ENCODE measurements around the gene MX2.

DNA sequence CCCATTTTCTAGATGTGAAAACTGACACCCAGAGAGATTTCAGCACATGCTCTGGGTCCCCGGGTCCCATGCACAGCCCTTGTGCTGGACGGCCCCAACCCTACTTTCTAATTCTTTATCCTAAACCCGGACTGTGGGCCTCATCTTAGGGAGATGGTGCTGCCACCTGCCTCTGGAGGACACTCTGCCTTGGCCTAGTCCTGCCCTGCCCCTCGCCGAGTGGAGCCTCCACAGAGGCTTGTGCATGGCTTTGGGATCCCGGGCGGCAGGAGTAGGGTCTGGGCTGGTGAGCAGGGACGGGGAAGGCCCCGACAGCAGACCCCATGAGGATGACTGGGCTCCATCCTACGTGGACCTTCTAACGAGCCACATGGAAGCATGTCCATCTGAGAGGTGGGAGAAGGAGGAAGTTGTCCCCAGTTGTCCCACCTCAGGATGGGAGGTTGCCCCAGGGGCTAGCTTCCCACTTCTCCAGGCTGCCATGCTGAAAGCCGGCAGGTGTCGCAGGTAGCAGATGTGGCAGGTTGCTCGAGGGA lies 12.4 kb downstream of the MX2 start:
- TF ChIP-seq, protein P1, sequence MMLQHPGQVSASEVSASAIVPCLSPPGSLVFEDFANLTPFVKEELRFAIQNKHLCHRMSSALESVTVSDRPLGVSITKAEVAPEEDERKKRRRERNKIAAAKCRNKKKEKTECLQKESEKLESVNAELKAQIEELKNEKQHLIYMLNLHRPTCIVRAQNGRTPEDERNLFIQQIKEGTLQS (IDR thresholded peaks at IDR 0.05; ENCODE audit: insufficient read depth, low read depth, low read length): no peak
- no peak for TF ChIP-seq JUND (IDR thresholded peaks at IDR 0.05; ENCODE audit: low read length)
- no peak for TF ChIP-seq KDM5A (IDR thresholded peaks at IDR 0.05; ENCODE audit: low read length)
- no peak for TF ChIP-seq BACH1 (IDR thresholded peaks at IDR 0.05; ENCODE audit: low read length)
- TF ChIP-seq SP1 (IDR thresholded peaks at IDR 0.05; ENCODE audit: low read depth, low read length): no peak
- TF ChIP-seq CTCF (IDR thresholded peaks at IDR 0.05; ENCODE audit: control extremely low read depth in 1 of 3, insufficient read depth in 1 of 3, low read depth in 1 of 3, low read length in 3 of 3): no peak
- TF ChIP-seq YY1 (IDR thresholded peaks at IDR 0.05; ENCODE audit: low read depth, low read length): no peak
- no peak for TF ChIP-seq MAFK (IDR thresholded peaks at IDR 0.05; ENCODE audit: low read depth, low read length)
- no peak for TF ChIP-seq POLR2A (IDR thresholded peaks at IDR 0.05; ENCODE audit: control extremely low read depth in 1 of 2, low read depth in 2 of 2, low read length in 2 of 2)
- TF ChIP-seq EP300 (IDR thresholded peaks at IDR 0.05; ENCODE audit: borderline replicate concordance in 1 of 2, low read depth in 2 of 2, low read length in 2 of 2): no peak
- no peak for TF ChIP-seq TAF1 (IDR thresholded peaks at IDR 0.05; ENCODE audit: low read depth, low read length)
- no peak for TF ChIP-seq POLR2AphosphoS5 (IDR thresholded peaks at IDR 0.05; ENCODE audit: low read depth, low read length)
- TF ChIP-seq EZH2 (IDR thresholded peaks at IDR 0.05; ENCODE audit: low read depth, low read length, severe bottlenecking): no peak
- no peak for TF ChIP-seq EGR1 (IDR thresholded peaks at IDR 0.05; ENCODE audit: borderline replicate concordance, low read depth, low read length)
